ENCODE results near the gene UNC5B. TPM values are rescaled to one million over a fixed set of nuclear protein-coding genes. Genes with fewer than 3 reads are reported as not detected.
A peak's percentile ranks its signal among the peaks of the same experiment; 100 is the strongest.

UNC5B gene
- 1 to 10 TPM; 7.1 to 8.4 TPM for total RNA-seq
- long read RNA-seq, donor 1, full-length matches to known transcripts = 1 of 3 reads
- long read RNA-seq, donor 1, partial matches to known transcripts = 0 of 3 reads
- long read RNA-seq, donor 1, other reads (novel, unspliced or antisense) = 2 of 3 reads
- long read RNA-seq, donor 2, partial matches to known transcripts = 6 of 11 reads
- long read RNA-seq, donor 2, other reads (novel, unspliced or antisense) = 5 of 11 reads

DNA sequence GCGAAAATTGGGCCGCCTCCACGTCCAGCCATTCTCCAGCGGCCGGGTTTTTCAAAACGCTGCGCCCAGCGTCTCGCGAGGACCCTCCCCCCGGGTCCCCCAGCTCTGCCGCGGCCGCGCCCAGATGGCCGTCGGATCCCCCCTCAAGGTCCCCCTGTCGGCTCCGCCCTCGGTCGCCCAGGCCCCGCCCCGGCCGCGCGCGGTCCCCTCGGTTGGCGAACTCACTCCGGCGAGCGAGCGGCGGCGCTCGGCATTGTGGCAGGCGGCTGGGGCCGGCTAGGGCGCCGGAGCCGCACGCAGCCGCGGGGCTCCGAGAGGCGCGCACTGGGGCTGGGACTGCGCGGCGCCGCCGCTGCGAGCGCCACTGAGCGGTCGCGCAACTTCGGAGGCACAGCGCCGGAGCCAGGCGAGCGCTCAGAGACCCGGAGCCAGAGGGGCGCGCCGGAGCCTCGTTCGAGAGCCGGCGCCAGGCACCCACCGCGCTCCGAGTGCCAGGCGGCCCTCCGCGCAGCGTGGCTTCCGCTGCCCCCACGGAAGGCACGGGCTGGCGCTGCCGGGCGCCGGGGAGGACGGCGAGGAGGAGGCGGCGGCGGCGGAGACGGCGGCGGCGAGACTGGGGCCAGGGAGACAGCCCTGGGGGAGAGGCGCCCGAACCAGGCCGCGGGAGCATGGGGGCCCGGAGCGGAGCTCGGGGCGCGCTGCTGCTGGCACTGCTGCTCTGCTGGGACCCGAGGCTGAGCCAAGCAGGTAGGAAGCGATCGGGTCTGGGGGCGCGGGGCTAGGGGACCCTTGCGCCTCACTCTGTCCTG is at the start of gene UNC5B:
TSS of gene UNC5B (plus strand) at position 253 of the 809 bp plus-strand sequence. CDS start at position 669, 416 bp downstream.
- intact Hi-C loops (cut with DNase I) = loop anchor here in 1 of 2 donors (1.0 kb wide), 1 partner anchor 45 kb away; no protein-coding TSS in a partner anchor
- peak; percentile 97 for DNase-seq (ENCODE audit: low spot score)

GRCh38 chr10:71173466-71173865 is 38.9 kb upstream of the UNC5B start:
- no peak for DNase-seq (ENCODE audit: low spot score)
- intact Hi-C loops (cut with DNase I) = no loop called here

- no peak for DNase-seq (ENCODE audit: low spot score)
Observed at GRCh38 chr10:71176661-71177060, 35.7 kb upstream of the UNC5B start.

DNA sequence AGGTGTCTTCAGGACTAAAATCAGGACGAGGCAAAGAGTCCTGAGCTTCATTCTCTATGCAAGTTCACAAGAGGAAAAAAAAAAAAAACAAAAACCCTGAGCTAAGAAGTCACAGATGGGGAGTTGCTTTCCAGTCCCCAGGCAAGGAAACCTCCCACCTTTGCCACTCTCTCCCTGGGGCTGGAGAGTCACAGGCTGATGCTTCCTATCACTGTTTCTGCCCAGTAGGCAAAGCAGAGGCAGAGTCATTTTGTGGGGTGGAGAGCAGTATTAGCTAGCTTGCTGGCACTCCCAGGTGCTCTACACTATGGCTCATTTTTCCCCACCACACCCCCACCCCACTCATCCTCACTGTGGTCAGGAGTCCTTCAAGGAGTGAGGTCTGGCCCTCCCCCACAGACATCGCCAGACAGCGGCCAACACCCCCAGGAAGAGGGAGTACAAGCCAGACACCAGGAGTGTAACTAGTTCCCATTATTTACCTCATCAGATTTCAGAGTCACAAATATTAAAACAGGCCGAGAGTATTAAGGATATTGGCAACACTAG is 34.6 kb upstream of the UNC5B start:
- intact Hi-C loops (cut with DNase I) = loop anchor here in 1 of 2 donors (5.0 kb wide), 1 partner anchor 240 kb away; no protein-coding TSS in a partner anchor
- DNase-seq (ENCODE audit: low spot score) = no peak

More at GRCh38 chr10:71176661-71177060, 35.7 kb upstream of the UNC5B start:
- intact Hi-C loops (cut with DNase I) = loop anchor here in 1 of 2 donors (5.0 kb wide), 1 partner anchor 239 kb away; no protein-coding TSS in a partner anchor

DNA sequence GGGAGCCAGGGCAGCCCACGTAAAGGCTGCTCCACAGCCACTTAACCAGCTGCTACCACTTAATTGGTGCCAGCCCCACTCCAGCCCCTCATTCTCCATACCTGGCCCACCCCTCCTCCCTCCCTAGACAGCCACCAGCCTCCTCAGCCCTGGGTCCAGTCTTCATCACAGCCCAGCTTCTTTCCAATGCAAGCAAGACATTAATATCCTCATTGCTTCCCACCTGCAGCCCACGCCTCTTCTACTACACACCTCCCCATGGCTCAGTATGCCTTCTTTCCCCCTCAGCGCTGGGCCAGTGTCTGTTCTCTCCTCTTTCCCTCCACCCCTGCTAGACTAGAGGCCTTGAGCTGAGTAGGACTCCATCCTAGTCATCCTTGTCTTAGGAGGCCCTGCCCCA is 33.5 kb upstream of the UNC5B start:
- intact Hi-C loops (cut with DNase I) = loop anchor here in 1 of 2 donors (5.0 kb wide), 1 partner anchor 242 kb away; no protein-coding TSS in a partner anchor
- no peak for DNase-seq (ENCODE audit: low spot score)

GRCh38 chr10:71179382-71179781 is 33.0 kb upstream of the UNC5B start:
- intact Hi-C loops (cut with DNase I) = loop anchor here in 1 of 2 donors (5.0 kb wide), 1 partner anchor 242 kb away; no protein-coding TSS in a partner anchor
- DNase-seq (ENCODE audit: low spot score) = no peak

DNA sequence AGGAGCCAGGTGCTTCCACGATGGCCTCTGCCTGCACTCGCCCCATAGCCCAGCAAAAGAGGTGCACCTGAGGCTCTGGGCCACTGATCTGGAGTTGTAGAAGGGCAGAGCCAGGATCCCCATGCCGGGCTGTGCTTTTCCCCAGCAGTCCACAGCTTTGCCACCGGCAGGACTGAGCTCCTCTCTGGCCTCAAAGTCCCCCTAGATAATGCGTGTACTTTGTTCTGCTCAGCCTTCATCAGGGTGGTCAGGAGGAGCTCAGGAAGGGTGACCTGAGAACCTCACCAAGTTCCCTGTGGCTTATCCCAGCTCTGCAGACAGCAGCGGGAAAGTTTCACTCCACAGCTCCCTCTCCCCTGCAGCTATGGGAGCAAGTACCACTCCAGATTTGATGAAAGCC is 27.9 kb upstream of the UNC5B start:
- DNase-seq (ENCODE audit: low spot score) = no peak
- intact Hi-C loops (cut with DNase I) = loop anchor here in 1 of 2 donors (5.0 kb wide), 1 partner anchor 463 kb away; no protein-coding TSS in a partner anchor

GRCh38 chr10:71185209-71185608 is 27.2 kb upstream of the UNC5B start:
- no peak for DNase-seq (ENCODE audit: low spot score)
- intact Hi-C loops (cut with DNase I) = no loop called here

GRCh38 chr10:71187197-71187596 is 25.2 kb upstream of the UNC5B start:
- intact Hi-C loops (cut with DNase I) = no loop called here
- no peak for DNase-seq (ENCODE audit: low spot score)

DNA sequence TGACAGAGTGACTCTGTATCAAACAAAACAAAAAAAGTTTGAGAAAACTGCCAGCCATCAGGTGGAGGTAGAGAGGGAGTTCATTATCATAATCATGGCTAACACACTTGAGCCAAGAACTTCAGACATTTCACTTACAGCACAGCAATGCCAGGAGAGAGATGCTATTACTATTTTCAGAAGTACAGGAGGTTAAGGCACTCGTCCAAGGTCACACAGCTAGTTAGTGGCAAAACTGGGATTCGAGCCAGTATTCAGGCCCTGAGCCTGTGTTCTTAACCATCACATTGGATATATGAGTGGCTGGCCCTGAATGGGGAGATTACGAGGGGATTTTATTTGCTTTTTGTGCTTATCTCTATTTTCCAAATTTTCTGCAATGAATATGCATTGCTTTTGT is 24.8 kb upstream of the UNC5B start:
- DNase-seq (ENCODE audit: low spot score) = no peak
- intact Hi-C loops (cut with DNase I) = no loop called here

GRCh38 chr10:71188201-71188600 is 24.2 kb upstream of the UNC5B start:
- DNase-seq (ENCODE audit: low spot score) = no peak
- intact Hi-C loops (cut with DNase I) = no loop called here

GRCh38 chr10:71191019-71191418 is 21.4 kb upstream of the UNC5B start:
- intact Hi-C loops (cut with DNase I) = no loop called here

DNA sequence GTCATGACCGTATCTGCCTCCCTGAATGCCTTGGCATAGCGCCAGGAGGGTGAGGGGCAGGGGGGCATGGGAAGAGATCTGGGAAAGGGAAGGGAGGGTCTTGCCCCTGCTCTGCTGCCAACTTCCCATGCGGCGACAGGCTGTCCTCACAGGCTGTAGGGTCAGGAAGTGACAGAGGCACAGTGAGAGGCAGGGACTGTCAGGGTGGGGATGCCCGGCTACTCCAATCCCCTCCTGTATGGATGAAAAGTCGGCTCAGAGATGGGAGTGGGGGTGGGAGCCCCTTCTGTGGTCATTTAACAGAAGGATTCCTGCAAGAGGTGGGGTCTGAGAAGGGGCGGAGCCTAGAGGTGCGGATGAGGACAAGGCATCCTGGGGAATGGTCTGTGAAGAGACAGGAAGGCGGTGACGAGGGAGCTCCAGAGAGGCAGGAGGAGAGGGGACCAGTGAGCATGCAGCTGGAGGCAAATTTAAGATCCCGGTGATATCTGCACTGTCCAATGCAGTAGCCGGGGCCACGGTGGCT is 20.8 kb upstream of the UNC5B start:
- intact Hi-C loops (cut with DNase I) = no loop called here
- DNase-seq (ENCODE audit: low spot score) = no peak

More at GRCh38 chr10:71191019-71191418, 21.4 kb upstream of the UNC5B start:
- no peak for DNase-seq (ENCODE audit: low spot score)

DNA sequence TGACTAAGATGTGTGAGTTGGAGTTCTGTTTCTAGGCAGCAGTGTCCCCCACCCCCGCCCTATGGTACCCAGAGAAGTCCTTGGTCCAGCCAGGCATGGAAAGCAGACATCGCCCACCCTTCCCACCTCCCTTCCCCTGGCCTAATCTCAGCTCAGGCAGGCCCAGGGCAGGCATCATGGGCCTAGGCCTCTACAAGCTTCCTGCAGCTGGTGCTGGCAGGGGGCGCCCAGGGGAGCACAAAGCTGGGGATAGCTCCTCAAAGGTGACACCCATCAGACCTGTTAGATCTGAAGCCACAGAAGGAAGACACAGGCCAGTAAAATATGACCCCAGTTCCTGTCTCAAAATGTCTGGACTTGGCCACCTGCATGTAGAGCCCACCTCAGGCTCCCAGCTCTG is 18.9 kb upstream of the UNC5B start:
- DNase-seq (ENCODE audit: low spot score) = peak; percentile 35
- intact Hi-C loops (cut with DNase I) = no loop called here

- DNase-seq (ENCODE audit: low spot score) = no peak
- intact Hi-C loops (cut with DNase I) = no loop called here
Observed at GRCh38 chr10:71197955-71198354, 14.4 kb upstream of the UNC5B start.

DNA sequence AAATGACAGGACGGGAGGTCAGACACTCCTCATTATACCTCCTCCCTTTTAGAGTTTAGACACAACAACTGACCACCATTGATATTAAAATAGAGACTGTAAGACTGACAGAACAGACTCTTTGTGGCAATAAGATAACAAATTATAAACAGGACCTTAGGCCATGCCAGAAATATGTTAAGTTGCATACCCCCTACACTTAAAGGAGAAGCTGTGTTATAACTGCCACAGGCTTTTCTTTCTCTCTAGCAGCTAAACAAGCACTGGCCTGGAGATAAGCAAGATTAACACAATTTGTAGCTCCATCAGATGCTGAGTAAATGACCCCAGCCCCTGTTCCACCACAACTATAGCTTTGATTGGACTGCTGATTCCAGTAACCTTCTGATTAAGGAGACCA is 10.5 kb upstream of the UNC5B start:
- intact Hi-C loops (cut with DNase I) = no loop called here
- DNase-seq (ENCODE audit: low spot score) = no peak

GRCh38 chr10:71202314-71202713 is 10.1 kb upstream of the UNC5B start:
- intact Hi-C loops (cut with DNase I) = no loop called here
- no peak for DNase-seq (ENCODE audit: low spot score)

GRCh38 chr10:71203124-71203523 is 9.2 kb upstream of the UNC5B start:
- DNase-seq (ENCODE audit: low spot score) = no peak

GRCh38 chr10:71203716-71204115 is 8.7 kb upstream of the UNC5B start:
- intact Hi-C loops (cut with DNase I) = no loop called here

More at GRCh38 chr10:71203124-71203523, 9.2 kb upstream of the UNC5B start:
- intact Hi-C loops (cut with DNase I) = no loop called here

DNA sequence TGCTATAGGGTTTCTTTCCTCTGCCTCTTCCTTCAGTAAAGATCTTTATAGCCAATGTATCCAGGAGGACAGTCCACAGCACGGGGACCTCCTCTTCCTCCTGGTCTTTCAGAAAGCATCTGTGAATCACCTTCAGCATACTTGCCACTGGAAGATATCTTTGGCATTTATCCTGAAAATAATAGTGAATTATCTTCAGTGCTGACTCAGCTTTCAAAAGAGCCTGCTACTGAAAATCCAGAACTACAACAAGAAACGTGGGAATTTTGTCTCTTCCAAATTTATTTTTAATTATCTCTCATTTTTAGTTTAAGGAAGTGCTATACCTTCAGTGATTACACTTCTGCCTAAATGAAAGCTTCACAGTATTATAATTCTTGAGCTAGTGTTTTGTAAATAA is 7.6 kb upstream of the UNC5B start:
- intact Hi-C loops (cut with DNase I) = loop anchor here (5.0 kb wide), 2 partner anchors 277 to 1562 kb away; no protein-coding TSS in a partner anchor
- DNase-seq (ENCODE audit: low spot score) = no peak

More at GRCh38 chr10:71203716-71204115, 8.7 kb upstream of the UNC5B start:
- DNase-seq (ENCODE audit: low spot score) = peak; percentile 32

All from posterior vena cava (tissue), 2 donors.